BE2C (cell line): Measurements from ENCODE around the gene ANKS1A.

Experiments used
- DNase-seq: peaks from one replicate; pipeline ENCODE4 v3.0.0-alpha.2; 2020
- H3K27me3 ChIP-seq: fragments of 250-450 bp; sonication (Bioruptor Pico); 2 replicates; pipeline ENCODE4 v1.5.1; 2020; ENCODE audit warnings: mild to moderate bottlenecking
- H3K36me3 ChIP-seq: fragments of 250-450 bp; sonication (Bioruptor Pico); 2 replicates; pipeline ENCODE4 v1.5.1; 2020; ENCODE audit warnings: mild to moderate bottlenecking
- H3K4me1 ChIP-seq: fragments of 250-450 bp; sonication (Bioruptor Pico); 2 replicates; pipeline ENCODE4 v1.5.1; 2020
- H3K4me3 ChIP-seq: 2 replicates; pipeline ENCODE4 v1.5.1; 2011; ENCODE audit warnings: low read depth, low read length
- H3K9me3 ChIP-seq: fragments of 250-450 bp; sonication (Bioruptor Pico); 2 replicates; pipeline ENCODE4 v1.5.1; 2020
- TF ChIP-seq, protein P1 (sequence below): IDR thresholded peaks from 2 replicates; pipeline ENCODE4 v1.5.1; 2012; ENCODE audit warnings: mild to moderate bottlenecking, low read depth, low read length

Gene ANKS1A

DNA sequence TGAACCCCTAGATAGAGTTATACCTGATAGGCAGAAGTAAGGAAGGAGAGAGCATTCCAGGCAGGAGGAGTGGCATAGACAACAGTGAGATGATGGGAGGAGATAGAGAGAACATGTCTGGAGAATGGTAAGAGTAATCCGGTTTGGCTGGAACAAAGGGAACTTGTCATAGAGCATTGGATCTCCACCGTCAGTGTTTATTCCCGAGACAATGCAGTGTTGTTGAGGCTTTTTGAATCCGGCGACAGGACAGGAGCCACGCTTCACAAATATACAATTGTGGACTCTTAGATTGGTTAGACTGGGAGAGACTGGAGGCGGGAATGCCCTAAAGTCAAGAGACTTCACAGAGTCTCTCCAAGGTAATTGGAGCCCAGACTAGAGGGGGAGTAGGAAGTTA lies 119.8 kb downstream of the ANKS1A start:
- no peaks in the 10 kb centered on the region for H3K9me3 ChIP-seq
- no peak for DNase-seq
- H3K4me1 ChIP-seq = no peaks in the 10 kb centered on the region
- no peaks in the 10 kb centered on the region for H3K27me3 ChIP-seq
- no peaks in the 10 kb centered on the region for H3K36me3 ChIP-seq
- H3K4me3 ChIP-seq = no peak overlapping the region
- TF ChIP-seq, protein P1, sequence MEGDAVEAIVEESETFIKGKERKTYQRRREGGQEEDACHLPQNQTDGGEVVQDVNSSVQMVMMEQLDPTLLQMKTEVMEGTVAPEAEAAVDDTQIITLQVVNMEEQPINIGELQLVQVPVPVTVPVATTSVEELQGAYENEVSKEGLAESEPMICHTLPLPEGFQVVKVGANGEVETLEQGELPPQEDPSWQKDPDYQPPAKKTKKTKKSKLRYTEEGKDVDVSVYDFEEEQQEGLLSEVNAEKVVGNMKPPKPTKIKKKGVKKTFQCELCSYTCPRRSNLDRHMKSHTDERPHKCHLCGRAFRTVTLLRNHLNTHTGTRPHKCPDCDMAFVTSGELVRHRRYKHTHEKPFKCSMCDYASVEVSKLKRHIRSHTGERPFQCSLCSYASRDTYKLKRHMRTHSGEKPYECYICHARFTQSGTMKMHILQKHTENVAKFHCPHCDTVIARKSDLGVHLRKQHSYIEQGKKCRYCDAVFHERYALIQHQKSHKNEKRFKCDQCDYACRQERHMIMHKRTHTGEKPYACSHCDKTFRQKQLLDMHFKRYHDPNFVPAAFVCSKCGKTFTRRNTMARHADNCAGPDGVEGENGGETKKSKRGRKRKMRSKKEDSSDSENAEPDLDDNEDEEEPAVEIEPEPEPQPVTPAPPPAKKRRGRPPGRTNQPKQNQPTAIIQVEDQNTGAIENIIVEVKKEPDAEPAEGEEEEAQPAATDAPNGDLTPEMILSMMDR = no peak

DNA sequence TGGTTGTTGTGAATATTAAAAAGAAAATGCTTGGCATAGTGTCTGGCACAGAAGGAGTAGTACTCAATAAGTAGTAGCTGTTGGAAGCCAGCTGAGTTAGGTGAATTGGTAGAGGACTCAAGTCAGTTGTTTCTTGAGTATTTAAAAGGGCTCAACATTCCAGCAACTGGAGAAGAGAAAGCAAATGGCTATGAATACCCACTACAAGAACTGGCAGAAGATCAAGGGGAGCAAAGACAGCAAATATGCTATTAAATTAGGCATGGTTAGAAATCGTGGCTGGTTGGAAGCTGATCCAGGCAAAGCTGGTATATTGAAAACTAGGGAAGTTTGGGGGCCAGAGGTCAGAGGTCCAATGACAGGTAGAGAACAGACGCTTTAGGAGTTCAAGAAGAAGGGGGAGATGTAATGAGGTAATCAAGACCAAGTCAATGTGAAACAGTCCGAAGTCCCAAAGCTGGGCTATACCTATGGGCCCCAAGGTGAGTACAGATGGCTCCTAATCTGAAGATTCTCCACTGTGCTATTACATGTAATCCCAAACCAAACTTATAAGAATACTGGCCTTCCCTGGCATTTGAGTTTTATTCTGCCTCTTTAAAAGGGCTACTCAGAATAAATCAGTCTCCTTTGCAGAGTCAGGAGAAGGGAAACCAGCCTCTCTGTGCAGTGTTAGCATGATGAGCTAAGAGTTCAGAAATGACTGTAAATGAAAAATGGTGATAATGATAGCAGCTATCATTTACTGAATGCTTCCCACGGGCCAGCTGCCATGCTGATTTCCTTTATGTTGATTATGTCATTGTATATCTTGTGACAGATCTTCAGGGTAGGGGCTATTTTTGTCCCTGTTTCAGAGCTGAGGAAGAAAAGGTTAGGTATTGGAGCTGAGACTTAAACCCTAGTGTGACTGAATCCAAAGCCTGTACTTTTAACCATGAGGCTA lies 122.3 kb downstream of the ANKS1A start:
- no peak overlapping the region for H3K4me3 ChIP-seq
- TF ChIP-seq, protein P1 = no peak
- H3K27me3 ChIP-seq = no peaks in the 10 kb centered on the region
- DNase-seq = no peak
- H3K36me3 ChIP-seq = no peaks in the 10 kb centered on the region
- H3K4me1 ChIP-seq = no peaks in the 10 kb centered on the region
- no peaks in the 10 kb centered on the region for H3K9me3 ChIP-seq

DNA sequence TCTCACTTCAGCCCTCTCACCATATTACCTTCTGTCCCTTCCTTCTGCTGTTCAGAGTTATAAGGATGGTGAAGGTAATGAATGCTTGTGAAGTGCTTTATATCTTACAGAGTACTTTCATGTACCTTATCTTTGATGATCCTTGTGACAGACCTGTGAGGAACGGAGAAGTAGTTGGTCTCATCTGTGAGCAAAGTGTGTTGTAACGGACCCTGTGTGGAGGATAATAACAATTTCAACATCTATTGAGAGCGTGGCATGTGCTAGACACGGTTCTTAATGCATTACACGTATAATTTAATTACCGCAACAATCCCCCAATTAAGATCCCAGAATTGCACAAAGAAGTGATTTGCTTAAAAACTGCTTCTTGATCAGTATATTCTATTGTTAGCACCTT lies 124.6 kb downstream of the ANKS1A start:
- Histone ChIP-seq H3K36me3 (no peaks in the 10 kb centered on the region), H3K9me3 (no peaks in the 10 kb centered on the region), H3K4me3 (no peak overlapping the region), H3K4me1 (no peaks in the 10 kb centered on the region), H3K27me3 (no peaks in the 10 kb centered on the region)
- TF ChIP-seq, protein P1 = no peak
- DNase-seq = no peak

DNA sequence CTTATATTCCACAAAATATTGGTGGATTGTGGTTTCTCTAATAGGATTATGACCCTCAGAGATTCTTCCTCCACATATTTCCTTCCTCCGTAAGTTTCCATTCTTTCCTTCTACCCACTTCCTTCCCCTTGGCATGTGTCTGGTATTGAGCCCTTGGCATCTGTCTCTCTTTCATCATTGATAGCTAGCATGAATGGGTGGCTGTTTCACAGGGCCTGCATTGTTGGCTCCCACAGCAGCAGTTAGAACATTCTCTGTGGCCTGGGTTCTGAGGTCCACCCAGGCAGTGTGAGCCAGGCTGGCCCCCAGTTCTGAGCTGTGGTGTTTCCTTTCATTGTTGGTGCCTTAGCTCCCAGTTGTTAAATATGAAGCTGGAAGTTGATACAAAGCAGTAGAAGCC lies 125.3 kb downstream of the ANKS1A start:
- Histone ChIP-seq H3K9me3 (no peaks in the 10 kb centered on the region), H3K36me3 (no peaks in the 10 kb centered on the region), H3K27me3 (no peaks in the 10 kb centered on the region), H3K4me3 (no peak overlapping the region), H3K4me1 (no peaks in the 10 kb centered on the region)
- no peak for DNase-seq
- TF ChIP-seq, protein P1 = no peak

DNA sequence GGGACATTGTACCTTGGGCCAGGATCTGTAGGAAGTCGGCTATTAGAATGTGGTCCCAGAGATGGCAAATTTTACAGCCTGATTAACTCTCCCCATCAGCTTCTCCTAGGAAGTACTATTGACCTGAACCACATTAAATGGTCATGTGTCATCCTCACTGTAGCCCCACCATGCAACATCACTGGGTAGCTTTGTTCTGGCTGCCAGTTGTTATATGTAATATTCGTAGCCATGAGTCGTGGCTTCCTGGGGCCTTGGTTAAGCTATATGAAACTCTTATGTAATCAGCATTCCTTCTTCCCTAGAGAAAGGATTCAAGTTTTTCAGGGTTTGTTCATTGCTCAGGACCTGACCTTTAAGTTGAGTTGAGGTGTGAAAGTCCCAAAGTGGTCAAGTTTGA lies 125.7 kb downstream of the ANKS1A start:
- no peak for DNase-seq
- TF ChIP-seq, protein P1 = no peak

DNA sequence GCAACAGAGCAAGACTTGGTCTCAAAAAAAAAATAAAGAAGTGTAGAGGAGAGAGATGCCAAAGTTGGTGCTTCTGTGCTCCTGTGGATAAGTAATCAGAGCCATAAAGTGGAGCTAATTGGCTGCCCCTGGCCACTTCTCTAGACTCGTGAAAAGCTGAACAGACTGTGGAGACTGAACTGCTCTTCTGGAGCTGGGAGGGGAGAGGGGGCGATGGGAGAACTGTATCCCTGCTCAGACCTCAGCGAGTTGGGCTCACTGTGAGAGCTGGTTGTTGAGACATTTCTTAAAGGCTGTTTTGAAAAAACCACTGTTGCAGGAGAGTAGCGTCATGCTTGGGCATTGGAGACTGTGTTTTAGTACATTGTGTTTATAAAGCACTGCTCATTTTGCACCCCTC lies 126.4 kb downstream of the ANKS1A start:
- no peak for DNase-seq
- no peaks in the 10 kb centered on the region for H3K4me1 ChIP-seq
- H3K27me3 ChIP-seq = no peaks in the 10 kb centered on the region
- no peaks in the 10 kb centered on the region for H3K36me3 ChIP-seq
- TF ChIP-seq, protein P1 = no peak
- H3K9me3 ChIP-seq = no peaks in the 10 kb centered on the region
- H3K4me3 ChIP-seq = no peak overlapping the region

More for the DNA sequence above, 125.7 kb downstream of the ANKS1A start:
- no peak overlapping the region for H3K4me3 ChIP-seq
- H3K9me3 ChIP-seq = no peaks in the 10 kb centered on the region
- H3K27me3 ChIP-seq = no peaks in the 10 kb centered on the region
- H3K36me3 ChIP-seq = no peaks in the 10 kb centered on the region
- H3K4me1 ChIP-seq = no peaks in the 10 kb centered on the region
